Stimulated activated CD4-positive, alpha-beta T cell treated with anti-CD3 and anti-CD28 coated beads, Interleukin-12 subunit alpha, Interleukin-12 subunit beta, amount 100 ng/mL, for 24 hours (primary cell): ENCODE data around the gene GTF3C5.
A peak's percentile ranks its signal among the peaks of the same experiment; 100 is the strongest.
"Not testable (repeated sequence)": the region's sequence is repeated elsewhere in the genome, so short reads cannot be mapped to it uniquely, and the experiment has no call there.

Source experiments
- DNase-seq, 2 experiments: peaks; one replicate each; pipeline ENCODE4 v3.0.0-alpha.2; 2020; ENCODE audit warnings: low read depth in 2 of 2

Gene GTF3C5

GRCh38 chr9:133089271-133089671, 58.5 kb downstream of the GTF3C5 start:
- no peak for DNase-seq

GRCh38 chr9:133090187-133090586, 59.4 kb downstream of the GTF3C5 start:
- DNase-seq: no peak

GRCh38 chr9:133090752-133091385, 60.1 kb downstream of the GTF3C5 start:
- no peak for DNase-seq

- not testable (repeated sequence) for DNase-seq
Measured at GRCh38 chr9:133094351-133094750, 63.6 kb downstream of the GTF3C5 start.

- DNase-seq: no peak
Measured at GRCh38 chr9:133094842-133095393, 64.1 kb downstream of the GTF3C5 start.

GRCh38 chr9:133098104-133098754, 67.4 kb downstream of the GTF3C5 start:
- DNase-seq: no peak

GRCh38 chr9:133098871-133099270, 68.1 kb downstream of the GTF3C5 start:
- no peak for DNase-seq

- DNase-seq: no peak
Measured at GRCh38 chr9:133099726-133100505, 69.1 kb downstream of the GTF3C5 start.

- DNase-seq: no peak
Measured at GRCh38 chr9:133100506-133101355, 69.9 kb downstream of the GTF3C5 start.

GRCh38 chr9:133101356-133102189, 70.8 kb downstream of the GTF3C5 start:
- DNase-seq: no peak

- DNase-seq: no peak
Measured at GRCh38 chr9:133102190-133103021, 71.6 kb downstream of the GTF3C5 start.

GRCh38 chr9:133103183-133103986, 72.6 kb downstream of the GTF3C5 start:
- peak in 1 of 2 experiments; percentile 29 for DNase-seq

GRCh38 chr9:133103987-133104505, 73.2 kb downstream of the GTF3C5 start:
- no peak for DNase-seq

- no peak for DNase-seq
Measured at GRCh38 chr9:133104718-133105460, 74.1 kb downstream of the GTF3C5 start.

- no peak for DNase-seq
Measured at GRCh38 chr9:133105461-133105770, 74.6 kb downstream of the GTF3C5 start.

GRCh38 chr9:133106511-133107244, 75.9 kb downstream of the GTF3C5 start:
- DNase-seq: no peak

GRCh38 chr9:133107245-133107722, 76.5 kb downstream of the GTF3C5 start:
- DNase-seq: no peak
